NB4 (cell line): ENCODE results near the gene FGF18.
"Not testable (repeated sequence)": the region's sequence is repeated elsewhere in the genome, so short reads cannot be mapped to it uniquely, and the experiment has no call there.

ENCODE experiments used
- DNase-seq: peaks from one replicate; pipeline ENCODE4 v3.0.0; 2010; ENCODE audit warnings: low read depth
- H3K4me3 ChIP-seq: one replicate; pipeline ENCODE4 v1.5.1; 2011; ENCODE audit warnings: mild to moderate bottlenecking, low read depth, low read length, moderate library complexity
- MYC ChIP-seq: IDR thresholded peaks from 2 replicates; pipeline ENCODE4 v1.6.1; 2011; ENCODE audit warnings: low read depth, low read length
- POLR2A ChIP-seq: IDR thresholded peaks from 2 replicates; pipeline ENCODE4 v1.6.1; 2011; ENCODE audit warnings: mild to moderate bottlenecking; ENCODE audit not compliant: insufficient read length; ENCODE audit errors: extremely low read depth
- TF ChIP-seq, protein P1 (sequence below): IDR thresholded peaks from 2 replicates; pipeline ENCODE4 v1.6.1; 2011; ENCODE audit warnings: low read depth, low read length
- TF ChIP-seq, protein P2 (sequence below): IDR thresholded peaks from one replicate; pipeline ENCODE4 v1.5.1; 2012; ENCODE audit warnings: low read depth, low read length

Gene FGF18, protein sequence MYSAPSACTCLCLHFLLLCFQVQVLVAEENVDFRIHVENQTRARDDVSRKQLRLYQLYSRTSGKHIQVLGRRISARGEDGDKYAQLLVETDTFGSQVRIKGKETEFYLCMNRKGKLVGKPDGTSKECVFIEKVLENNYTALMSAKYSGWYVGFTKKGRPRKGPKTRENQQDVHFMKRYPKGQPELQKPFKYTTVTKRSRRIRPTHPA

GRCh38 chr5:171418982-171419687, at the start of gene FGF18:
Gene FGF18 (plus strand): TSS chr5:171419647. CDS start chr5:171420200, 553 bp downstream.
- no peak for TF ChIP-seq POLR2A
- TF ChIP-seq, protein P1, sequence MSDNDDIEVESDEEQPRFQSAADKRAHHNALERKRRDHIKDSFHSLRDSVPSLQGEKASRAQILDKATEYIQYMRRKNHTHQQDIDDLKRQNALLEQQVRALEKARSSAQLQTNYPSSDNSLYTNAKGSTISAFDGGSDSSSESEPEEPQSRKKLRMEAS, result no peak
- no peak for DNase-seq

DNA sequence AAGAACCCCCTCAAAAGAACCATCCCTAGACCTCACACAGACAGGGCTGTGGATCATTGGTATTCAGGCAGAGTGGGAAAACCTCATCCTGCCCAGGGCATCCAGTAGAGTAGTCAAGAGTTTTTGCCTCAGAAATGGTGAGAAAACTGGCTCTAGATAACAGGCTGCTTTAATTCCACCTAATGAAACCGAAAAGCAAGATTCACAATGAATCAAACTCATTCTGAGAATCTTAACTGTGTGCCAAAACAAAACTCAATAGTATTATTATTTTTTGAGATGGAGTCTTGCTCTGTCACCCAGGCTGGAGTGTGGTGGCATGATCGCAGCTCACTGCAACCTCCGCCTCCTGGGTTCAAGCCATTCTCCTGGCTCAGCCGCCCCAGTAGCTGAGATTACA, 49.5 kb upstream of the FGF18 start:
- DNase-seq, result no peak
- no peak overlapping the region for H3K4me3 ChIP-seq
- TF ChIP-seq, protein P1, result no peak
- no peak for TF ChIP-seq POLR2A

More at GRCh38 chr5:171418982-171419687, at the start of gene FGF18:
- H3K4me3 ChIP-seq, result no peak within 1 kb of the TSS

- DNase-seq, H3K4me3 ChIP-seq: not testable (repeated sequence)
- TF ChIP-seq, protein P2, sequence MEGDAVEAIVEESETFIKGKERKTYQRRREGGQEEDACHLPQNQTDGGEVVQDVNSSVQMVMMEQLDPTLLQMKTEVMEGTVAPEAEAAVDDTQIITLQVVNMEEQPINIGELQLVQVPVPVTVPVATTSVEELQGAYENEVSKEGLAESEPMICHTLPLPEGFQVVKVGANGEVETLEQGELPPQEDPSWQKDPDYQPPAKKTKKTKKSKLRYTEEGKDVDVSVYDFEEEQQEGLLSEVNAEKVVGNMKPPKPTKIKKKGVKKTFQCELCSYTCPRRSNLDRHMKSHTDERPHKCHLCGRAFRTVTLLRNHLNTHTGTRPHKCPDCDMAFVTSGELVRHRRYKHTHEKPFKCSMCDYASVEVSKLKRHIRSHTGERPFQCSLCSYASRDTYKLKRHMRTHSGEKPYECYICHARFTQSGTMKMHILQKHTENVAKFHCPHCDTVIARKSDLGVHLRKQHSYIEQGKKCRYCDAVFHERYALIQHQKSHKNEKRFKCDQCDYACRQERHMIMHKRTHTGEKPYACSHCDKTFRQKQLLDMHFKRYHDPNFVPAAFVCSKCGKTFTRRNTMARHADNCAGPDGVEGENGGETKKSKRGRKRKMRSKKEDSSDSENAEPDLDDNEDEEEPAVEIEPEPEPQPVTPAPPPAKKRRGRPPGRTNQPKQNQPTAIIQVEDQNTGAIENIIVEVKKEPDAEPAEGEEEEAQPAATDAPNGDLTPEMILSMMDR, result peak; percentile 26
Observed at GRCh38 chr5:171370881-171371280, 48.6 kb upstream of the FGF18 start.

GRCh38 chr5:171371326-171371725, 48.1 kb upstream of the FGF18 start:
- H3K4me3 ChIP-seq, result no peak overlapping the region
- no peak for DNase-seq
- TF ChIP-seq, protein P1, result no peak

DNA sequence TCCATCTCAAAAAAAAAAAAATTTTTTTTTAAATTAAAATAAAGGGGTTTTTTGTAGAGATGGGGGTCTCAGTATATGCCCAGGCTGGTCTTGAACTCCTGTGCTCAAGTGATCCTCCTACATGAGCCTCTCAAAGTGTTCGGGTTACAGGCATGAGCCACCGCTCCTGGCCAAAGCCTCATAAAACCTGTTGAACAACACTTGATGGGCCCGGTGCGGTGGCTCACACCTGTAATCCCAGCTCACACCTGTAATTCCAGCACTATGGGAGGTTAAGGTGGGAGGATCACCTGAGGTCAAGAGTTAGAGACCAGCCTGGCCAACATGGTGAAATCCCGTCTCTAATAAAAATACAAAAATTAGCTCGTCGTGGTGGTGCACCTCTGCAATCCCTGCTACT, 39.5 kb upstream of the FGF18 start:
- TF ChIP-seq POLR2A (no peak), MYC (no peak)
- TF ChIP-seq, protein P2, result no peak
- TF ChIP-seq, protein P1, result no peak
- H3K4me3 ChIP-seq, result no peak overlapping the region
- DNase-seq, result no peak

DNA sequence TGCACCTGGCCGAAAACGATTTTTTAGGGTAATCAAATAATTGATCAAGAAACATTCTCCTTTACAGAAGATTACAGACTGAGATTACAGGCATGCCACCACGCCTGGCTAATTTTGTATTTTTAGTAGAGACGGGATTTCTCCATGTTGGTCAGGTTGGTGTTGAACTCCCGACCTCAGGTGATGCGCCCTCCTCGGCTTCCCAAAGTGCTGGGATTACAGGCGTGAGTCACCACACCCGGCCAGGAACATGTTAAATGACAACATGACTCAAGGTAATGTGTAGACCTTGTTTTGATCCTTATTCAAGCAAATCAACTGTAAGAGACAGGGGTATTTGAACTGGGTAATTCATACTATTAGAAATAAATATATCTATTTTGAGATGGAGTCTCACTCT, 35.0 kb upstream of the FGF18 start:
- not testable (repeated sequence) for H3K4me3 ChIP-seq, DNase-seq

- not testable (repeated sequence) for H3K4me3 ChIP-seq, DNase-seq
Observed at GRCh38 chr5:171384999-171385398, 34.4 kb upstream of the FGF18 start.

DNA sequence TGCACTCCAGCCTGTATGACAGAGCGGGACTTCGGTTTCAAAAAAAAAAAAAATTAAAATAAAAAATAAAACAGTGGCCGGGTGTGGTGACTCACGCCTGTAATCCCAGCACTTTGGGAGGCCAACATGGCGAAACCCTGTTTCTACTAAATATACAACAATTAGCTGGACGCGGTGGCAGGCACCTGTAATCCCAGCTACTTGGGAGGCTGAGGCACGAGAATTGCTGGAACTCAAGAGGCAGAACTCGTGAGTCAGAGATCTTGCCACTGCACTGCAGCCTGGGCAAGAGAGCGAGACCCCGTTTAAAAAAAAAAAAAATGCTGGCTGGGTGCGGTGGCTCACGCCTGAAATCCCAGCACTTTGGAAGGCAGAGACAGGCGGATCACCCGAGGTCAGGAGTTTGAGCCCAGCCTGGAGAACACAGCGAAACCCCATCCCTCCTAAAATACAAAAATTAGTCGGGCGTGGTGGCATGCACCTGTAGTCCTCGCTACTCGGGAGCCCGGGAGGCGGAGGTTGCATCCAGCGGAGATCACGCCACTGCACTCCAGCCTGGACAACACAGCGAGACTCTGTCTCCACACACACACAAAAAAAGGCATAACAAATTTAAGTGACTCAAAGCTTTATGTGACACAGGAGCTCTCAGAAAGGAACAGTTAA, 33.3 kb upstream of the FGF18 start:
- no peak for DNase-seq
- no peak overlapping the region for H3K4me3 ChIP-seq
- TF ChIP-seq, protein P2, result no peak
- TF ChIP-seq MYC (no peak), POLR2A (no peak)
- TF ChIP-seq, protein P1, result no peak
